NCI-H1417 (cell line): Measurements from ENCODE around the gene GPS1.
"Not testable (repeated sequence)": the region's sequence is repeated elsewhere in the genome, so short reads cannot be mapped to it uniquely, and the experiment has no call there.

Experiments
- DNase-seq, 3 experiments: peaks; one replicate each; lab custom pipeline; 2025; lab: John Stamatoyannopoulos, UW

GPS1 gene

GRCh38 chr17:82028246-82028645 lies 23.5 kb upstream of the GPS1 start:
- DNase-seq: no peak

GRCh38 chr17:82028966-82029365 lies 22.7 kb upstream of the GPS1 start:
- no peak for DNase-seq

- no peak for DNase-seq
Measured at GRCh38 chr17:82029391-82029790, 22.3 kb upstream of the GPS1 start.

- peak in 1 of 3 experiments; percentile 51 for DNase-seq
Measured at GRCh38 chr17:82029990-82030469, 21.7 kb upstream of the GPS1 start.

GRCh38 chr17:82030470-82031302 lies 21.0 kb upstream of the GPS1 start:
- DNase-seq: peak; percentile 79 to 86 (median 83)

- peak; percentile 42 to 84 (median 54) for DNase-seq
Measured at GRCh38 chr17:82031303-82031884, 20.3 kb upstream of the GPS1 start, which contains the start of gene RAC3. RAC3 (plus strand) TSS chr17:82031678; CDS start chr17:82031762, 84 bp downstream.

- peak; percentile 36 to 44 (median 37) for DNase-seq
Measured at GRCh38 chr17:82031885-82032627, 19.6 kb upstream of the GPS1 start.

GRCh38 chr17:82033359-82034085 lies 18.2 kb upstream of the GPS1 start:
- DNase-seq: no peak

GRCh38 chr17:82034371-82035011 lies 17.2 kb upstream of the GPS1 start:
- no peak for DNase-seq

GRCh38 chr17:82035488-82035887 lies 16.2 kb upstream of the GPS1 start:
- no peak for DNase-seq

- no peak for DNase-seq
Measured at GRCh38 chr17:82035956-82036633, 15.6 kb upstream of the GPS1 start.

GRCh38 chr17:82036634-82037091 lies 15.0 kb upstream of the GPS1 start:
- DNase-seq: no peak

- peak; percentile 94 to 97 (median 95) for DNase-seq
Measured at GRCh38 chr17:82037092-82037888, 14.4 kb upstream of the GPS1 start, which contains the start of gene DCXR. DCXR (minus strand) TSS chr17:82037697; CDS start chr17:82037682, 15 bp downstream.

- DNase-seq: no peak
Measured at GRCh38 chr17:82037889-82038195, 13.9 kb upstream of the GPS1 start.

GRCh38 chr17:82038796-82039409 lies 12.8 kb upstream of the GPS1 start:
- DNase-seq: not testable (repeated sequence)

- DNase-seq: no peak
Measured at GRCh38 chr17:82039695-82040299, 11.9 kb upstream of the GPS1 start.

GRCh38 chr17:82041144-82041814 lies 10.4 kb upstream of the GPS1 start:
- no peak for DNase-seq

- DNase-seq: no peak
Measured at GRCh38 chr17:82042649-82043048, 9.0 kb upstream of the GPS1 start.
